Measurements from ENCODE around the gene DRC3. TPM values are rescaled to one million over a fixed set of nuclear protein-coding genes. Genes with fewer than 3 reads are reported as not detected.

The DRC3 gene
- total RNA-seq, 1 experiment from 2014 or later = 0.68 TPM

- Histone ChIP-seq H2AK5ac (ENCODE audit: insufficient read length, low read length) (no peak overlapping the region), H3K9ac (ENCODE audit: extremely low read depth, insufficient read length, low read length) (no peak overlapping the region), H3K79me1 (ENCODE audit: insufficient read depth, low read depth, low read length, poor library complexity, severe bottlenecking) (no peaks in the 10 kb centered on the region), H3K27me3 (ENCODE audit: insufficient read depth, low read length) (no peaks in the 10 kb centered on the region), H3K23ac (ENCODE audit: insufficient read length, low read depth, low read length) (no peak overlapping the region), H3K18ac (ENCODE audit: insufficient read length, low read depth, low read length) (no peak overlapping the region), H2AFZ (ENCODE audit: low read length) (no peak overlapping the region), H3K23me2 (ENCODE audit: insufficient read length, low read depth, low read length, poor library complexity, severe bottlenecking) (no peaks in the 10 kb centered on the region), H4K8ac (replicated peaks; ENCODE audit: insufficient read length, low read depth, low read length) (no peak overlapping the region), H3K14ac (ENCODE audit: insufficient read depth, low read length) (no peak overlapping the region), H2BK120ac (ENCODE audit: low read depth, low read length, poor library complexity, severe bottlenecking) (no peak overlapping the region), H3K56ac (ENCODE audit: insufficient read length, low read depth, low read length) (no peak overlapping the region), H3K4me2 (ENCODE audit: insufficient read depth, insufficient read length, low read length) (no peak overlapping the region), H3T11ph (ENCODE audit: low read length) (no peak overlapping the region), H3K9me3 (ENCODE audit: control insufficient read depth, low read depth, low read length) (no peaks in the 10 kb centered on the region), H3K4me1 (ENCODE audit: insufficient read depth, low read length) (no peaks in the 10 kb centered on the region; the same call in 1 of the 2 replicates), H2BK20ac (ENCODE audit: low read depth, low read length, poor library complexity, severe bottlenecking) (no peak overlapping the region), H2BK12ac (ENCODE audit: insufficient read length, low read depth, low read length) (no peak overlapping the region), H4K91ac (ENCODE audit: insufficient read length, low read depth, low read length) (no peak overlapping the region), H2BK15ac (ENCODE audit: low read depth, low read length) (no peak overlapping the region), H4K5ac (ENCODE audit: insufficient read length, low read depth, low read length) (no peak overlapping the region), H3K79me2 (ENCODE audit: insufficient read depth, low read length) (no peaks in the 10 kb centered on the region), H3K27ac (ENCODE audit: insufficient read length, low read depth, low read length) (no peak overlapping the region), H3K4ac (ENCODE audit: low read depth, low read length) (no peak overlapping the region), H2BK5ac (ENCODE audit: insufficient read length, low read length) (no peak overlapping the region), H4K20me1 (ENCODE audit: control insufficient read depth, insufficient read depth, insufficient read length) (no peaks in the 10 kb centered on the region)
- TF ChIP-seq, protein P1, sequence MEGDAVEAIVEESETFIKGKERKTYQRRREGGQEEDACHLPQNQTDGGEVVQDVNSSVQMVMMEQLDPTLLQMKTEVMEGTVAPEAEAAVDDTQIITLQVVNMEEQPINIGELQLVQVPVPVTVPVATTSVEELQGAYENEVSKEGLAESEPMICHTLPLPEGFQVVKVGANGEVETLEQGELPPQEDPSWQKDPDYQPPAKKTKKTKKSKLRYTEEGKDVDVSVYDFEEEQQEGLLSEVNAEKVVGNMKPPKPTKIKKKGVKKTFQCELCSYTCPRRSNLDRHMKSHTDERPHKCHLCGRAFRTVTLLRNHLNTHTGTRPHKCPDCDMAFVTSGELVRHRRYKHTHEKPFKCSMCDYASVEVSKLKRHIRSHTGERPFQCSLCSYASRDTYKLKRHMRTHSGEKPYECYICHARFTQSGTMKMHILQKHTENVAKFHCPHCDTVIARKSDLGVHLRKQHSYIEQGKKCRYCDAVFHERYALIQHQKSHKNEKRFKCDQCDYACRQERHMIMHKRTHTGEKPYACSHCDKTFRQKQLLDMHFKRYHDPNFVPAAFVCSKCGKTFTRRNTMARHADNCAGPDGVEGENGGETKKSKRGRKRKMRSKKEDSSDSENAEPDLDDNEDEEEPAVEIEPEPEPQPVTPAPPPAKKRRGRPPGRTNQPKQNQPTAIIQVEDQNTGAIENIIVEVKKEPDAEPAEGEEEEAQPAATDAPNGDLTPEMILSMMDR (conservative IDR thresholded peaks at IDR 0.05) = no peak
- H3K4me3 Mint-ChIP-seq = no peak overlapping the region
- no peak for DNase-seq
- H3K36me3 Mint-ChIP-seq (ENCODE audit: insufficient read depth in 1 of 3, low read depth in 3 of 3) = no peaks in the 10 kb centered on the region
- no peaks in the 10 kb centered on the region for H3K27me3 Mint-ChIP-seq (ENCODE audit: low read depth)
- peaks cover 27 to 31% of the 10 kb centered on the region in 2 experiments for H3K4me1 Mint-ChIP-seq
- no peaks in the 10 kb centered on the region for H3K9me3 Mint-ChIP-seq
- WGBS (ENCODE audit: extremely low coverage, insufficient read length, low lambda C conversion rate) = no CpG with 5 or more reads among the region's 7 CpGs
- no peak overlapping the region for H3K27ac Mint-ChIP-seq
Measured at GRCh38 chr17:17944242-17944641, 28.4 kb upstream of the DRC3 start.
